WTC11 (cell line): Measurements from ENCODE around the gene CBLB.

Experiments used
- CREB1 ChIP-seq: sonication (generic); formaldehyde crosslinking; IDR thresholded peaks from 2 replicates; pipeline ENCODE4 v1.8.0; 2023; ENCODE audit warnings: mild to moderate bottlenecking, missing genetic modification reagents
- CTCF ChIP-seq: fragments of 200-600 bp; IDR thresholded peaks from 2 replicates; pipeline ENCODE4 v1.8.0; 2022; ENCODE audit warnings: antibody characterized with exemption
- ESRRA ChIP-seq: sonication (generic); formaldehyde crosslinking; IDR thresholded peaks from 2 replicates; pipeline ENCODE4 v1.8.1; 2022; ENCODE audit warnings: mild to moderate bottlenecking, missing genetic modification reagents, borderline replicate concordance
- FOXP4 ChIP-seq: sonication (generic); formaldehyde crosslinking; IDR thresholded peaks from 2 replicates; pipeline ENCODE4 v1.8.0; 2022; ENCODE audit warnings: mild to moderate bottlenecking, missing genetic modification reagents
- GABPB1 ChIP-seq: sonication (generic); formaldehyde crosslinking; IDR thresholded peaks from 2 replicates; pipeline ENCODE4 v1.8.1; 2023; ENCODE audit warnings: mild to moderate bottlenecking, missing genetic modification reagents
- HMGXB4 ChIP-seq: sonication (generic); formaldehyde crosslinking; IDR thresholded peaks from 2 replicates; pipeline ENCODE4 v1.8.1; 2023; ENCODE audit warnings: mild to moderate bottlenecking, moderate library complexity, missing genetic modification reagents
- MAX ChIP-seq: sonication (generic); formaldehyde crosslinking; IDR thresholded peaks from 2 replicates; pipeline ENCODE4 v1.8.0; 2022; ENCODE audit warnings: mild to moderate bottlenecking, missing genetic modification reagents
- NR3C1 ChIP-seq: sonication (generic); formaldehyde crosslinking; conservative IDR thresholded peaks from 2 replicates; pipeline ENCODE4 v1.8.1; 2023; ENCODE audit warnings: low read depth, mild to moderate bottlenecking, missing genetic modification reagents
- TP53 ChIP-seq: sonication (generic); formaldehyde crosslinking; IDR thresholded peaks from 2 replicates; pipeline ENCODE4 v1.8.1; 2023; ENCODE audit warnings: mild to moderate bottlenecking, missing genetic modification reagents
- ZBTB21 ChIP-seq: sonication (generic); formaldehyde crosslinking; IDR thresholded peaks from 2 replicates; pipeline ENCODE4 v1.8.1; 2023; ENCODE audit warnings: mild to moderate bottlenecking, missing genetic modification reagents, borderline replicate concordance
- ZNF121 ChIP-seq: sonication (generic); formaldehyde crosslinking; IDR thresholded peaks from 2 replicates; pipeline ENCODE4 v1.8.0; 2023; ENCODE audit warnings: missing genetic modification reagents
- ZNF425 ChIP-seq: fragments of 250-450 bp; sonication (Bioruptor Pico); conservative IDR thresholded peaks from 2 replicates; pipeline ENCODE4 v1.9.0; 2021; ENCODE audit warnings: mild to moderate bottlenecking

- TF ChIP-seq CTCF (no peak), HMGXB4 (CRISPR knock-in tag) (no peak), GABPB1 (CRISPR knock-in tag) (no peak), CREB1 (CRISPR knock-in tag) (no peak), TP53 (CRISPR knock-in tag) (no peak), NR3C1 (CRISPR knock-in tag) (no peak), FOXP4 (CRISPR knock-in tag) (no peak), ZNF425 (CRISPR knock-in tag) (no peak), ESRRA (no peak), MAX (no peak), ZBTB21 (no peak), ZNF121 (CRISPR knock-in tag) (no peak)
Observed at GRCh38 chr3:105622169-105622568, 246.6 kb downstream of the CBLB start.
